Fibroblast of lung (primary cell): Measurements from ENCODE around the gene TMEM98. TPM values are rescaled to one million over a fixed set of nuclear protein-coding genes. Genes with fewer than 3 reads are reported as not detected.

ENCODE experiments used
- DNase-seq, 2 donors: peaks; one replicate each; pipeline versions ENCODE4 v3.0.0 to v3.0.0-alpha.2; 2010; ENCODE audit warnings: low read depth in 2 of 2
- H2AFZ ChIP-seq: 2 replicates; pipeline ENCODE4 v1.5.1; 2012; ENCODE audit warnings: low read length, control low read depth, inconsistent platforms
- H3K27ac ChIP-seq: 2 replicates; pipeline ENCODE4 v1.5.1; 2011; ENCODE audit warnings: low read length, control low read depth; ENCODE audit not compliant: insufficient read depth
- H3K27me3 ChIP-seq: 2 replicates; pipeline ENCODE4 v1.5.1; 2011; ENCODE audit warnings: mild to moderate bottlenecking, low read length; ENCODE audit not compliant: control insufficient read depth, insufficient read depth
- H3K36me3 ChIP-seq: 2 replicates; pipeline ENCODE4 v1.5.1; 2011; ENCODE audit warnings: low read length; ENCODE audit not compliant: control insufficient read depth, insufficient read depth
- H3K4me1 ChIP-seq: 2 replicates; pipeline ENCODE4 v1.5.1; 2011; ENCODE audit warnings: low read length; ENCODE audit not compliant: control insufficient read depth, insufficient read depth; ENCODE audit errors: extremely low read depth
- H3K4me2 ChIP-seq: 2 replicates; pipeline ENCODE4 v1.5.1; 2011; ENCODE audit warnings: low read length, control low read depth; ENCODE audit not compliant: insufficient read depth; ENCODE audit errors: extremely low read depth
- H3K4me3 ChIP-seq, 4 experiments: fragments of 200-600 bp in 1 of 4; sonication (generic) in 1 of 4; replicated peaks in 1 of 4; 2 replicates each; pipeline ENCODE4 v1.5.1; 2011 to 2016; ENCODE audit warnings: low read length in 4 of 4, low read depth in 3 of 4, mild to moderate bottlenecking in 3 of 4, control low read depth in 2 of 4, inconsistent platforms in 1 of 4, mixed read lengths in 1 of 4; ENCODE audit not compliant: insufficient read depth in 1 of 4; ENCODE audit errors: control extremely low read depth in 1 of 4
- H3K79me2 ChIP-seq: 2 replicates; pipeline ENCODE4 v1.5.1; 2012; ENCODE audit warnings: mild to moderate bottlenecking, low read length, inconsistent platforms; ENCODE audit not compliant: control insufficient read depth, insufficient read depth
- H3K9ac ChIP-seq: 2 replicates; pipeline ENCODE4 v1.5.1; 2011; ENCODE audit warnings: mild to moderate bottlenecking, low read length, control low read depth; ENCODE audit not compliant: insufficient read depth
- H3K9me3 ChIP-seq: 2 replicates; pipeline ENCODE4 v1.5.1; 2012; ENCODE audit warnings: low read depth, low read length; ENCODE audit not compliant: control insufficient read depth, insufficient read depth
- H4K20me1 ChIP-seq: 2 replicates; pipeline ENCODE4 v1.5.1; 2011; ENCODE audit warnings: low read length; ENCODE audit not compliant: control insufficient read depth, insufficient read depth; ENCODE audit errors: extremely low read depth
- EZH2 ChIP-seq: IDR thresholded peaks from 2 replicates; pipeline ENCODE4 v1.5.1; 2012; ENCODE audit warnings: low read length, control low read depth, mild to moderate bottlenecking; ENCODE audit errors: missing control alignments
- polyA plus RNA-seq, 2 donors: library from polyadenylated mRNA; depleted of rRNA in 1 of 2; stranded (reverse) in 1 of 2; unstranded in 1 of 2; fragments of >200 nt; gene quantifications; 2 replicates each; pipeline ENCODE4 v1.2.1, GENCODE V29; 2011 to 2012; ENCODE audit warnings: missing spikeins in 1 of 2
- total RNA-seq: library from RNA; depleted of rRNA; stranded (reverse); fragments of >200 nt; gene quantifications from 2 replicates; pipeline ENCODE4 v1.2.1, GENCODE V29; 2014
- TF ChIP-seq, protein P1 (sequence below), 2 donors: IDR thresholded peaks in 1 of 2; conservative IDR thresholded peaks in 1 of 2; 1 replicate in 1 of 2; 2 replicates in 1 of 2; pipeline ENCODE4 v1.5.1; 2011 to 2012; ENCODE audit warnings: low read length in 2 of 2, control low read depth in 1 of 2, inconsistent platforms in 1 of 2, low read depth in 1 of 2, mild to moderate bottlenecking in 1 of 2

Gene TMEM98
- total and polyA plus RNA-seq, 2 donors (not counting 1 experiment from before 2014, with no cell fraction given) = 153 to 220 TPM

DNA sequence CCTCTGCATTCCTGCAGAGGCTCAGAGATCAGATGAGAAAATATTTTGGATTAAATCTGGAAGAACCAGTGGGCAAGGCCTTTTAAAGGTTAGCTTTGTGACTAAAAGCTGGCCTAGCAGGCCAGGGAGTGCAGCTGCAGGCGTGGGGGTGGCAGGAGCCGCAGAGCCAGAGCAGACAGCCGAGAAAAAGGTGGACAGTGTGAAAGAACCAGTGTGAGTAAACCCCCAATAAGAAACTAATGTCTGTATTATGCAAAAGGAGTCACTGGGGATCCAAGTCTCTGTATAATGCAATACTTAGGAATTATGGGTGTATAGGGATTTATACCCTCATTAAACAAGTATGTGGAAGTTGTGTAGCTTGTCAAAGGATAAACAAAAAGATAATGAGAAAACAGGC is 42.3 kb downstream of the TMEM98 start:
- Histone ChIP-seq H3K9ac (no peak overlapping the region), H3K36me3 (no peaks in the 10 kb centered on the region), H3K4me2 (no peak overlapping the region), H3K4me1 (no peaks in the 10 kb centered on the region), H3K4me3 (no peak overlapping the region), H4K20me1 (no peaks in the 10 kb centered on the region), H3K79me2 (no peaks in the 10 kb centered on the region), H3K27ac (no peak overlapping the region), H3K9me3 (no peaks in the 10 kb centered on the region), H2AFZ (no peak overlapping the region), H3K27me3 (no peaks in the 10 kb centered on the region)
- TF ChIP-seq EZH2 = no peak
- TF ChIP-seq, protein P1, sequence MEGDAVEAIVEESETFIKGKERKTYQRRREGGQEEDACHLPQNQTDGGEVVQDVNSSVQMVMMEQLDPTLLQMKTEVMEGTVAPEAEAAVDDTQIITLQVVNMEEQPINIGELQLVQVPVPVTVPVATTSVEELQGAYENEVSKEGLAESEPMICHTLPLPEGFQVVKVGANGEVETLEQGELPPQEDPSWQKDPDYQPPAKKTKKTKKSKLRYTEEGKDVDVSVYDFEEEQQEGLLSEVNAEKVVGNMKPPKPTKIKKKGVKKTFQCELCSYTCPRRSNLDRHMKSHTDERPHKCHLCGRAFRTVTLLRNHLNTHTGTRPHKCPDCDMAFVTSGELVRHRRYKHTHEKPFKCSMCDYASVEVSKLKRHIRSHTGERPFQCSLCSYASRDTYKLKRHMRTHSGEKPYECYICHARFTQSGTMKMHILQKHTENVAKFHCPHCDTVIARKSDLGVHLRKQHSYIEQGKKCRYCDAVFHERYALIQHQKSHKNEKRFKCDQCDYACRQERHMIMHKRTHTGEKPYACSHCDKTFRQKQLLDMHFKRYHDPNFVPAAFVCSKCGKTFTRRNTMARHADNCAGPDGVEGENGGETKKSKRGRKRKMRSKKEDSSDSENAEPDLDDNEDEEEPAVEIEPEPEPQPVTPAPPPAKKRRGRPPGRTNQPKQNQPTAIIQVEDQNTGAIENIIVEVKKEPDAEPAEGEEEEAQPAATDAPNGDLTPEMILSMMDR (conservative IDR thresholded peaks at IDR 0.05 in 1 of 2, IDR thresholded peaks at IDR 0.05 in 1 of 2; ENCODE audit: low read depth in 1 of 2, low read length in 2 of 2) = no peak
- peak in 1 of 2 donors; percentile 40 for DNase-seq

DNA sequence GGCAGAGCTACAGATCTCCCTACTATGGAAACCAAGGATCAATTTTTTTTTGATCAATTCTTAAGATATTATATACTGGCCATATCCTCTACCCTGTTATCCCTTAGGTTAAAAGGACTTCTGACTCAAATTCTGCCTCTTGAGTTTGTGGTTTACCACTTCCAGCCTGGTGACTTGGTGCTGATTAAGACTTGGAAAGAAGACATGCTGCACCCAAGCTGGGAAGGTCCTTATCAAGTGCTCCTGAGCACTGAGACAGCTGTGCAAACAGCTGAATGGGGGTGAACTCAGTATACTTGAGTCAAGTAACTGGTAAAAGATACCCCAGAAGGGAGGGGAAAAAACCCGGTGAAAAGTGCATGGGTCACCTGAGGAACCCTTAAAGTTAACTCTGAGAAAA is 43.2 kb downstream of the TMEM98 start:
- no peak overlapping the region for H3K4me2 ChIP-seq
- DNase-seq = peak in 1 of 2 donors; percentile 79
- no peak overlapping the region for H2AFZ ChIP-seq
- TF ChIP-seq, protein P1 (conservative IDR thresholded peaks at IDR 0.05 in 1 of 2, IDR thresholded peaks at IDR 0.05 in 1 of 2; ENCODE audit: low read depth in 1 of 2, low read length in 2 of 2) = no peak
- TF ChIP-seq EZH2 = no peak
- H3K9me3 ChIP-seq = no peaks in the 10 kb centered on the region
- H3K4me3 ChIP-seq = no peak overlapping the region
- no peaks in the 10 kb centered on the region for H3K27me3 ChIP-seq
- H3K27ac ChIP-seq = no peak overlapping the region
- no peaks in the 10 kb centered on the region for H3K36me3 ChIP-seq
- no peak overlapping the region for H3K9ac ChIP-seq
- H3K79me2 ChIP-seq = no peaks in the 10 kb centered on the region
- no peaks in the 10 kb centered on the region for H4K20me1 ChIP-seq
- H3K4me1 ChIP-seq = no peaks in the 10 kb centered on the region

DNA sequence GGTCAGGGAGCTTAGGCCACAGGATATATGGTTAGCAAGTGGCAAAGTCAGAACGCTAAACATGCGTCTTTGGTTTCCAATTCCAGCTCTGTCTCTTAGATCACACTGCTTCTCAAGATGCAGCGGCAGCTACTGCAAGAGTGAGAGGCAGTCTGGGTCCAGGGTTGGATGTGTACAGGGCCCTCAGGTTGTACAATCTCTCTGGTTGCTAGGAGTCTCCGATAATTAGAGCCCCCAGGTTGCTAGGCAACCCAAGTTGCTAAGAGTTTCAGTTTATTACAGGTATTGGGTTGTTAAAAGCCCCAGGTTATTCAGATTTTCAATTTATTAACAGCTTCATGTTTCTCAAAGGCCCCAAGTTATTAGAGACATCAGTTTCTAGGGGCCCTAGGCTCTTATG is 48.2 kb downstream of the TMEM98 start:
- H3K4me1 ChIP-seq = no peaks in the 10 kb centered on the region
- no peaks in the 10 kb centered on the region for H4K20me1 ChIP-seq
- H3K9me3 ChIP-seq = no peaks in the 10 kb centered on the region
- no peak overlapping the region for H3K27ac ChIP-seq
- no peaks in the 10 kb centered on the region for H3K36me3 ChIP-seq
- H3K4me2 ChIP-seq = no peak overlapping the region
- no peaks in the 10 kb centered on the region for H3K27me3 ChIP-seq
- no peak overlapping the region for H3K4me3 ChIP-seq
- no peak overlapping the region for H3K9ac ChIP-seq
- H2AFZ ChIP-seq = no peak overlapping the region
- no peak for DNase-seq
- H3K79me2 ChIP-seq = no peaks in the 10 kb centered on the region
- TF ChIP-seq, protein P1 (conservative IDR thresholded peaks at IDR 0.05 in 1 of 2, IDR thresholded peaks at IDR 0.05 in 1 of 2; ENCODE audit: low read depth in 1 of 2, low read length in 2 of 2) = no peak
